GM19397 (cell line): ENCODE results near the gene CHRD.

Experiments used
- ATAC-seq: cut with Tn5 transposase; IDR thresholded peaks from one replicate; pipeline ENCODE4 v1.9.1; 2021; ENCODE audit warnings: mild to moderate bottlenecking, moderate library complexity; ENCODE audit not compliant: unreplicated experiment

CHRD gene

GRCh38 chr3:184381261-184382224 is 1.7 kb downstream of the CHRD start:
- ATAC-seq: no peak

- no peak for ATAC-seq
Observed at GRCh38 chr3:184382326-184383032, 2.6 kb downstream of the CHRD start.

DNA sequence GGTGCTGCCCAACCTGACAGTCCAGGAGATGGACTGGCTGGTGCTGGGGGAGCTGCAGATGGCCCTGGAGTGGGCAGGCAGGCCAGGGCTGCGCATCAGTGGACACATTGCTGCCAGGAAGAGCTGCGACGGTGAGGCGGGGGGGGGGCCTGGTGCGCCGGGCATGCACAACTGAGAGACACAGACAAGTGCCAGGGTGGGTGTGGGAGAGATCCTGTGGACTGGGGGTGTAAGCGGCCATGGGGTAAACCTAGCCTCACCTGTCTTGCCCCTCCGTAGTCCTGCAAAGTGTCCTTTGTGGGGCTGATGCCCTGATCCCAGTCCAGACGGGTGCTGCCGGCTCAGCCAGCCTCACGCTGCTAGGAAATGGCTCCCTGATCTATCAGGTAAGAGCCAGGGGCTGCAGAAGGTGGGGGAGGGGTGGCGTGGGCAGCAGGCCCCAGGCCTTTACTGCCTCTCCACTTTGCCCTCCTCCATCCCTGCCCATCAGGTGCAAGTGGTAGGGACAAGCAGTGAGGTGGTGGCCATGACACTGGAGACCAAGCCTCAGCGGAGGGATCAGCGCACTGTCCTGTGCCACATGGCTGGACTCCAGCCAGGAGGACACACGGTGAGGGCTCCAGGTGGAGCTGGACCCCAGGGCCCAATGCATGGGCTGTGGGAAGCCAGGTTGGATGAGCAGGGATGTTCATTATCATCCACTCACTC is 3.3 kb downstream of the CHRD start:
- ATAC-seq: no peak

DNA sequence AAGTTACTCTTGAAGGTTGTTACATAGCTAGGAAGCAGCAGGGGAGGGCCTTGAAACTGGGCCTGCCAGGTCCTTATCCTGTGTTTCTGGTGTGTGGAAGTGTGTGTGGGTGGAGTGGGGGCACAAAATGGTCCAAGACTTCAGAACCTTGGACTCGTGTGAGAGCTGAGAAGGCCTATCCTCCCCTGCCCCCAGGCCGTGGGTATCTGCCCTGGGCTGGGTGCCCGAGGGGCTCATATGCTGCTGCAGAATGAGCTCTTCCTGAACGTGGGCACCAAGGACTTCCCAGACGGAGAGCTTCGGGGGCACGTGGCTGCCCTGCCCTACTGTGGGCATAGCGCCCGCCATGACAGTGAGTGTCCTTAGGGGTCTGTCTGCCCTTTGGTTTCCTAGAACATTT is 4.5 kb downstream of the CHRD start:
- ATAC-seq: no peak

DNA sequence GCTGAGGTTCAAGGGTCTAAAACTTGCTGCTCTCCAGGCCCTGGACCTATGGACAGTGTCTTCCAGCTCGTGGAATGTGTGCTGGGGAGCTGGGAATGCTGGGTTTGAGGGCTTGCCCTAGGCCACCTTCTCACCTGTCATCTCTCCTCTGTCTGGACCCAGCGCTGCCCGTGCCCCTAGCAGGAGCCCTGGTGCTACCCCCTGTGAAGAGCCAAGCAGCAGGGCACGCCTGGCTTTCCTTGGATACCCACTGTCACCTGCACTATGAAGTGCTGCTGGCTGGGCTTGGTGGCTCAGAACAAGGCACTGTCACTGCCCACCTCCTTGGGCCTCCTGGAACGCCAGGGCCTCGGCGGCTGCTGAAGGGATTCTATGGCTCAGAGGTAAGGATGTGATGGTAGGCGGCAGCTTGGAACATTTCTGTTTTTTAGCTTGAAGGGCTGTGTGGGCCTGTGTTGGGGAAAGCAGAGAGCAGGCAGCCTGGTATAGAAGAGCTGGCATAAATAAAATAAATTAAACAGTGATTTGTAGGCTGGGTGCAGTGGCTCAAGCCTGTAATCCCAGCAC is 5.1 kb downstream of the CHRD start:
- ATAC-seq: no peak

- no peak for ATAC-seq
Observed at GRCh38 chr3:184386047-184386806, 6.4 kb downstream of the CHRD start.

GRCh38 chr3:184387174-184387714 is 7.4 kb downstream of the CHRD start:
- ATAC-seq: no peak

- no peak for ATAC-seq
Observed at GRCh38 chr3:184388164-184388935, 8.5 kb downstream of the CHRD start.

- no peak for ATAC-seq
Observed at GRCh38 chr3:184388936-184389230, 9.0 kb downstream of the CHRD start.

DNA sequence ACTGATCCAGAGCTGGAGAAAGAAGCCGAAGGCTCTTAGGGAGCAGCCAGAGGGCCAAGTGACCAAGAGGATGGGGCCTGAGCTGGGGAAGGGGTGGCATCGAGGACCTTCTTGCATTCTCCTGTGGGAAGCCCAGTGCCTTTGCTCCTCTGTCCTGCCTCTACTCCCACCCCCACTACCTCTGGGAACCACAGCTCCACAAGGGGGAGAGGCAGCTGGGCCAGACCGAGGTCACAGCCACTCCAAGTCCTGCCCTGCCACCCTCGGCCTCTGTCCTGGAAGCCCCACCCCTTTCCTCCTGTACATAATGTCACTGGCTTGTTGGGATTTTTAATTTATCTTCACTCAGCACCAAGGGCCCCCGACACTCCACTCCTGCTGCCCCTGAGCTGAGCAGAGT is 9.5 kb downstream of the CHRD start:
- ATAC-seq: no peak

GRCh38 chr3:184389935-184390528 is 10.2 kb downstream of the CHRD start:
- no peak for ATAC-seq

- ATAC-seq: no peak
Observed at GRCh38 chr3:184391266-184391665, 11.4 kb downstream of the CHRD start.

- ATAC-seq: no peak
Observed at GRCh38 chr3:184395320-184395660, 15.4 kb downstream of the CHRD start.

DNA sequence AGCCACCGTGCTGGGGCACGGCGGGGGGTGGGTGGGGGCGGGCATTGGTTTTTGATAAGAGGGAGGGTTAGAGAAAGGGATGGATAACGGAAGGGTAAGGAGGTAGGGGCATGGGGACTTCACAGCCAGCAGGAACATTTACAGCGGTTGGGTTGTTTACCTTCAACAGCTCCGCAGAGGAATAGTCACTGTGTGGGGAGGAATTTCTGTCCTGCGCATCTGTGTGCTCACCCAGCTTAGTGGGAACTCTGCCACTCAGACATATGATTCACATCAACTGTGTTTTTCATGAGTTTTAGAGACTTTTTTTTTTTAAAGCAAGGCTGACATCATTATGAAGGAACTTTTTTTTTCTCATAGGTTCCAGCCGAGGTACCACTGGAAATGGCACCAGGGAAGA is 19.6 kb downstream of the CHRD start:
- no peak for ATAC-seq

DNA sequence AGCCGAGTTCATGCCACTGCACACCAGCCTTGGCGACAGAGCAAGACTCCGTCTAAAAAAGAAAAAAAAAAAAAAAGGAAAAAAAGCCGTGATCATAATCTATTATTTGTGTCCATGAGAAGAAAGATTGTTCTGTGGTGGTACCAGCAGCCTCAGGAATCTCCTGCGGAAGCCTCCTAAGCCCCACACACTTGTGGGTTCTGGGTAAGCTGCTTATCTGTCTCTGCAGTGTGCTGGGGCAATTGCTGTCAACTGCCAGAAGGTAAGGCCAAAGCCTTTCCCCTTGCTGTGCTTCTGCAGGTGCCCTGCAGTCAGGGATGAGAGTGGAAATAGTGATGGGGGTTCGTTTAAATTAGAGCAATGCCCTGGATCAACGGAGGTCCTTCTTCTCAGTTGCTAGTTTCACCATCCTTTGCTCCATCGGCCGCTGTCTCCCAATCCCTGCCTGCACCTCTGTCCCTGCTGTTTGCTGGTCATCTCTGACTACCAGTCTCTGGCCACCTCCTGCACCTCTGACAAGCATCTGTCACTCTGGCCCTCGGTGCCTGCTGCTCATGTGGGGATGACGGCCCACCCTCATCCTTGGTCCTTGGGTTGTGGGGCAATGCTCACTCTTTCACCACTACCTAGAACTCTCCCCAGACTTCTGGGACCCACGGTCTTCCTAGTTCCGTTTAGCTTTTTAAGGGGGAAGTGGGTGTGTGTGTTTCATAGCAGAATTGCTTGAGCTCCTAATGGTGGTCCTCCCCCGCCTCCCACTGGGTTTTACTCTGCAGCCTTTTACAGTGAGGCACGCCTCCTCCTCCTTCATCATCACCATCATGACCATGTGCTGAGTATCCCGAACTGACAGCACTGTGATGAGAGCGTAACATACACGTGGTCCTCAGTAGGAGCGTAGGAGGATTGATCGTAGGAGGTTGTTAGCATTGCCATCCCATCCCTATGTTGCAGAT is 25.5 kb downstream of the CHRD start:
- no peak for ATAC-seq

GRCh38 chr3:184409331-184409926 is 29.6 kb downstream of the CHRD start:
- no peak for ATAC-seq

GRCh38 chr3:184409946-184410500 is 30.2 kb downstream of the CHRD start:
- no peak for ATAC-seq
